Body of pancreas (tissue), 4 donors: Measurements from ENCODE around the gene NPC2. TPM values are rescaled to one million over a fixed set of nuclear protein-coding genes. Genes with fewer than 3 reads are reported as not detected.

Experiments used
- ATAC-seq: fragments of 150-250 bp; one replicate; pipeline ENCODE4 v1.9.1; 2016
- DNase-seq, 4 donors: peaks; one replicate each; pipeline ENCODE4 v3.0.0-alpha.2; 2019
- H3K27ac ChIP-seq, 4 donors: fragments of 200-600 bp; sonication (generic); 1 replicate in 3 of 4; 2 replicates in 1 of 4; pipeline versions ENCODE4 v1.5.1 to v1.6.1; 2016 to 2019; ENCODE audit warnings: mild to moderate bottlenecking in 1 of 4, mixed read lengths in 1 of 4, moderate library complexity in 1 of 4
- H3K27me3 ChIP-seq, 2 donors: fragments of 200-600 bp; sonication (generic); one replicate each; pipeline ENCODE4 v1.6.0; 2016; ENCODE audit warnings: mild to moderate bottlenecking in 1 of 2
- H3K36me3 ChIP-seq, 2 donors: fragments of 200-600 bp; sonication (generic); replicated peaks in 1 of 2; 2 replicates each; pipeline ENCODE4 v1.5.1; 2016; ENCODE audit warnings: low read depth in 2 of 2; ENCODE audit not compliant: insufficient read depth in 1 of 2
- H3K4me1 ChIP-seq: fragments of 200-600 bp; sonication (generic); one replicate; pipeline ENCODE4 v1.6.0; 2016
- H3K4me3 ChIP-seq, 2 donors: fragments of 200-600 bp; sonication (generic); 1 replicate in 1 of 2; 2 replicates in 1 of 2; pipeline ENCODE4 v1.5.1; 2016 to 2019
- H3K9me3 ChIP-seq, 3 donors: fragments of 200-600 bp; sonication (generic); 1 replicate in 2 of 3; 2 replicates in 1 of 3; pipeline ENCODE4 v1.5.1; 2016
- CTCF ChIP-seq, 7 experiments: fragments of 450-650 bp in 4 of 7; fragments of 200-600 bp in 3 of 7; sonication (generic) in 3 of 7; IDR thresholded peaks; one replicate each; pipeline ENCODE4 v1.5.1; 2016 to 2019; ENCODE audit warnings: antibody characterized with exemption in 7 of 7
- POLR2A ChIP-seq, 3 donors: fragments of 450-650 bp; IDR thresholded peaks; one replicate each; pipeline ENCODE4 v1.6.1; 2016; ENCODE audit warnings: antibody characterized with exemption in 3 of 3, mild to moderate bottlenecking in 2 of 3
- WGBS, 2 donors: methylation state at CpG; one replicate each; pipeline ENCODE4 v1.1.5; 2017; 5-methylcytosine and 5-hydroxymethylcytosine counted together
- intact Hi-C: fragments of 100-400 bp; cut with DNase I; formaldehyde crosslinking; loops from one replicate; pipeline ENCODE4 v1.15.1; 2023
- total RNA-seq, 2 donors: library from RNA; depleted of rRNA; stranded (reverse); fragments of >200 nt; gene quantifications; one replicate each; pipeline ENCODE4 v1.1.0, GENCODE V29; 2016

The NPC2 gene
- total RNA-seq, 2 donors from 2014 or later = 97.5 to 130 TPM

GRCh38 chr14:74504874-74505720 lies 12.0 kb upstream of the NPC2 start:
- intact Hi-C loops = no loop called here
- 85 to 89% methylated on average over 10 to 20 of the region's 20 CpGs for WGBS, 2 donors
- Histone ChIP-seq H3K27ac (no peak overlapping the region), H3K4me1 (no peaks in the 10 kb centered on the region), H3K27me3 (no peaks in the 10 kb centered on the region), H3K36me3 (no peaks in the 10 kb centered on the region), H3K4me3 (no peak overlapping the region), H3K9me3 (no peaks in the 10 kb centered on the region)
- TF ChIP-seq CTCF (IDR thresholded peaks at IDR 0.05) (no peak), POLR2A (IDR thresholded peaks at IDR 0.05) (no peak)
- no peak for ATAC-seq
- no peak for DNase-seq

GRCh38 chr14:74504412-74504811 lies 11.3 kb upstream of the NPC2 start:
- 78 to 91% methylated on average over 4 of the region's 4 CpGs for WGBS, 2 donors
- Histone ChIP-seq H3K27ac (no peak overlapping the region), H3K4me1 (no peaks in the 10 kb centered on the region), H3K9me3 (no peaks in the 10 kb centered on the region), H3K27me3 (no peaks in the 10 kb centered on the region), H3K4me3 (no peak overlapping the region), H3K36me3 (no peaks in the 10 kb centered on the region)
- TF ChIP-seq POLR2A (IDR thresholded peaks at IDR 0.05) (no peak), CTCF (IDR thresholded peaks at IDR 0.05) (no peak)
- DNase-seq (no peak), ATAC-seq (no peak)
- intact Hi-C loops = no loop called here

- ATAC-seq = no peak
- WGBS, 2 donors = 90 to 93% methylated on average over 12 of the region's 12 CpGs
- Histone ChIP-seq H3K27me3 (no peaks in the 10 kb centered on the region), H3K4me3 (no peak overlapping the region), H3K36me3 (no peaks in the 10 kb centered on the region), H3K27ac (no peak overlapping the region), H3K9me3 (no peaks in the 10 kb centered on the region), H3K4me1 (no peaks in the 10 kb centered on the region)
- TF ChIP-seq CTCF (IDR thresholded peaks at IDR 0.05) = no peak
- TF ChIP-seq POLR2A (IDR thresholded peaks at IDR 0.05) = no peak
- intact Hi-C loops = no loop called here
- no peak for DNase-seq
Measured at GRCh38 chr14:74503938-74504335, 10.8 kb upstream of the NPC2 start.

- no peak for TF ChIP-seq CTCF (IDR thresholded peaks at IDR 0.05)
- TF ChIP-seq POLR2A (IDR thresholded peaks at IDR 0.05) = no peak
- 80 to 88% methylated on average over 1 to 14 of the region's 14 CpGs for WGBS, 2 donors
- DNase-seq (no peak), ATAC-seq (no peak)
- no peak overlapping the region for H3K27ac ChIP-seq
- H3K27me3 ChIP-seq = no peaks in the 10 kb centered on the region
- H3K4me3 ChIP-seq = no peak overlapping the region
- no peaks in the 10 kb centered on the region for H3K36me3 ChIP-seq
- no peaks in the 10 kb centered on the region for H3K9me3 ChIP-seq
- intact Hi-C loops = no loop called here
- H3K4me1 ChIP-seq = no peaks in the 10 kb centered on the region
Measured at GRCh38 chr14:74503291-74503937, 10.3 kb upstream of the NPC2 start.
